B cell (primary cell): Measurements from ENCODE around the gene CD4.

Source experiments
- EZH2 ChIP-seq: IDR thresholded peaks from 2 replicates; pipeline ENCODE4 v1.6.1; 2012; ENCODE audit warnings: borderline replicate concordance, low read depth, mild to moderate bottlenecking, moderate library complexity, low read length; ENCODE audit not compliant: insufficient read depth, poor library complexity, severe bottlenecking
- TF ChIP-seq, protein P1 (sequence below): fragments of 200-600 bp; IDR thresholded peaks from one replicate; pipeline ENCODE4 v1.8.0; 2022; ENCODE audit warnings: antibody characterized with exemption, mild to moderate bottlenecking

DNA sequence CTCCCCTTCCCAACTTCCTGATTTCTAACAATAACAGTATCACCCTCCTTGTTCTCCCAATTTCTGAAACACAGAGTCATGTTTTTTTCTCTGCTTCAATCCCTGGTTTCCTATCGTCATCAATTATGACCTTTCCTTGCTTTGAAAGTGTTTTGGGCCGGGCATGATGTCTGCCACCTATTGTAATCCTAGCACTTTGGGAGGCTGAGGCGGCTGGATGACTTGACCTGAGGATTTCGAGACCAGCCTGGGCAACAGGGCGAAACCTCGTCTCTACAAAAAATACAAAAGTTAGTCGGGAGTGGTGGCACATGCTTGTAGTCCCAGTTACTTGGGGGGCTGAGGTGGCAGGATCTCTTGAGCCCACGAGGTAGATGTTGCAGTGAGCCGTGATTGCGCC, 19.7 kb downstream of the CD4 start:
- TF ChIP-seq, protein P1, sequence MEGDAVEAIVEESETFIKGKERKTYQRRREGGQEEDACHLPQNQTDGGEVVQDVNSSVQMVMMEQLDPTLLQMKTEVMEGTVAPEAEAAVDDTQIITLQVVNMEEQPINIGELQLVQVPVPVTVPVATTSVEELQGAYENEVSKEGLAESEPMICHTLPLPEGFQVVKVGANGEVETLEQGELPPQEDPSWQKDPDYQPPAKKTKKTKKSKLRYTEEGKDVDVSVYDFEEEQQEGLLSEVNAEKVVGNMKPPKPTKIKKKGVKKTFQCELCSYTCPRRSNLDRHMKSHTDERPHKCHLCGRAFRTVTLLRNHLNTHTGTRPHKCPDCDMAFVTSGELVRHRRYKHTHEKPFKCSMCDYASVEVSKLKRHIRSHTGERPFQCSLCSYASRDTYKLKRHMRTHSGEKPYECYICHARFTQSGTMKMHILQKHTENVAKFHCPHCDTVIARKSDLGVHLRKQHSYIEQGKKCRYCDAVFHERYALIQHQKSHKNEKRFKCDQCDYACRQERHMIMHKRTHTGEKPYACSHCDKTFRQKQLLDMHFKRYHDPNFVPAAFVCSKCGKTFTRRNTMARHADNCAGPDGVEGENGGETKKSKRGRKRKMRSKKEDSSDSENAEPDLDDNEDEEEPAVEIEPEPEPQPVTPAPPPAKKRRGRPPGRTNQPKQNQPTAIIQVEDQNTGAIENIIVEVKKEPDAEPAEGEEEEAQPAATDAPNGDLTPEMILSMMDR: no peak
- no peak for TF ChIP-seq EZH2
